ENCODE measurements around the gene IL9.

The IL9 gene
- 0 to 0.63 (median 0) reads per million in 3 experiments for total RNA-seq

DNA sequence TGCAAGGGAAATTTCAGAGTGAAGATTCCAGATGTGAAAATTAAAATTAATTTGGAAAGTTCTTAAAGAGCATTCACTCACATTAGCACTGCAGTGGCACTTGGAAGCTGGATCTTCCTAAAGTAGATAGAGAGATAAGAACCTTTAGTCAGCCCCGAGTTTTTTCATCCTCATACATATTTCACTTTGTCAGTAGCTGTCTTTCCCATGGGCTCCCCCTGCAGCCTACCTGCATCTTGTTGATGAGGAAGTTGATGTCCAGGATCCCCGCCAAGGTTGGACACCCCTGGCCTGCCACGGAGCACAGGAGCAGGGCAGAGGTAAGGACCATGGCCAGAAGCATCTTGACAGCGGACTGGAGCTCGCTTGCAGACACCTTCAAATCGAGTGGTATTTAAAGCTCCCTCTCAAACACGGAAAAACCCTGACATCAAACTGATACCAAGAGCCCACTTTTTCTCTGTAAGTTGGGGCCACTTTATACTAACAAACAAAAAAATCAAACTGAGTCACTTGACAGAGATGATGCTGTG is at the start of gene IL9:
TSS of gene IL9 (minus strand) at position 368 of the 533 bp plus-strand sequence. CDS start at position 343, 25 bp downstream.
- no peak for DNase-seq

DNA sequence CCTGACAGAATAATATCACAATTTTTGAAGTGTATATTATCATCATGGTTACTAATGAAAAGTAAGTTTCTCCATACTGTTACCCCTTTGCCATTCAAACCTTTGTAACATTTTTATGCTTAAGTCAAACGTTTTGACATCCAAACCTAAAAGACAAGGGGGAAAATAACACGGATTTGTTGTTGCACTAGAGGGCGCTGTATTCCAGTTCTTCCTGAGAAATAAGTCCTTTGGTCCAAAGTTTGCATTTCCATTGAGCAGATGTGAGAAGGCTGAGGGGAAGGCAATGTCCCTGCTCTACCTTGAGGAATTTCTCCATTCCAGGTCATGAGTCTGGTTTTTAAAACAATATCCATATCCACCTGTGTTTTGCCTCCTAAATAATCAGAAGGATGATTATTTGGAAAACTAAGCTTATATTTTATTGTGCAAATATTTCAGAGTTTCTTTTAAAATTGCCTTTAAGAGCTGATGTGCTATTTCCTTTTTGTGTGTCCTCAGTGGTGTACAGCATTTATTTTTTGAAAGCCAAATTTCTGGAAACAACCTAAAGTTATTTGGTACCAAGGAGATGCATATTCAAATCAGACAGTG is 49.4 kb upstream of the IL9 start:
- peak; percentile 33 for DNase-seq

DNA sequence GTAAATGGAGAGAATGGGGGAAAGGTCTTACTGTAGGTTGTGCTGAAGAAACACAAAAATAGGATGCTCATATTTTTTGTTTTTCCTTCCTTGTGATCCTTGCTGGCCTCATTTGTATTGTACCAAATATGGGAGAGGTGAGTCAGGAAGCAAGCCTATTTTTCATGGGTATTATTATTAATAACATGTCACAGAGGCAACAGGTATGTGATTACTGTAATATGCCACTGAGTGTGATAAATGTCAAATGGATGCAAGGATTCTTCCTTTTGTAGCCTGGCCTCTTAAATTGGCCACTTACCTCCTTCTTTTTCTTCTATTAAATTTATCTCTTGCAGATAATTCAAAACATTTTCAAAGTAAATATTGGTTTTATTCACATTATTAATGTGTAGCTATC is 48.9 kb upstream of the IL9 start:
- no peak for DNase-seq

DNA sequence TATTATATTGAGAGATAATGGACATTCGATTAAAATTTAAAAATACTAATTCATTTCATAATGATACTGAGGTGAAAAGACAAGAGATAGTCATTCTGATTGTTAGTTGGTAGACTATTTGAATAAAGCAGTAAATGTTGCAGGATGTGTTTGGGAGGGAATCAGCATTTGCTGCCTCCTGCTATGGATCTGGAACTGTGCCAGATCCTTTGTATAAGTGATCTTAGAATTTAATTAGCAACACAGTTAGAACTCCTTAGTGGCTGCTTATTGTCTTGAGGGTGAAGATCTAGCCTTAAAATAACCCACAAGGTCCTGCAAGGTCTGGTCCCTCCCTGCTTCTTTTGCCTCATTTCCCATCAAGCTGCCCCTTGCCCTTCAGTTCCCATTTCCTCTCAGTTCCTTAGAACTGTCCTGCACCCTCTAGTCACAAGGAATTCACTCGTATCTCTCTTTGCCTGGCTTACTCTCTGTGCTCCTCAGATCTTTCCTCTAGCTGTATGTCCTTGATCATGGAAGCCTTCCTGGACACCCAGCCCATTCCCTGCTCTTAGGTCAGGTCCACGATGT is 46.6 kb upstream of the IL9 start:
- no peak for DNase-seq

DNA sequence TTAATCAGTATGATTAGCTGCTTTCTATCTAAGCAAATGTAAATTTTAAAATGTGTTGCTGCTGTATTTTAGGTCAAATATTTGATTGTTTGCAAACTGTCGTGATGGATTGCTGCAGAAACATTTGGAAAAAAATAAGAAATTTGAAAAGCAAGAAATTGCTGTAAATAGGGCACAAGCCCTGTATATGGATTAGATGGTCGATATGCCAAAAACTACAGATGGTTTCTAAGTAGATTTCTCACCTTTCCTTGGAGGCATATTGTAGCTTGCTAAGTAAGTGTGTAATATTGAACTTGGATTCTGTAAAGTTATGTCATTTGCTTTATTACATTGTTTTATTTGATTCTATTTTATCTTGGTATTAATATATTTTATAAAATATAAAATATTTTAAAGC is 46.1 kb upstream of the IL9 start:
- no peak for DNase-seq

DNA sequence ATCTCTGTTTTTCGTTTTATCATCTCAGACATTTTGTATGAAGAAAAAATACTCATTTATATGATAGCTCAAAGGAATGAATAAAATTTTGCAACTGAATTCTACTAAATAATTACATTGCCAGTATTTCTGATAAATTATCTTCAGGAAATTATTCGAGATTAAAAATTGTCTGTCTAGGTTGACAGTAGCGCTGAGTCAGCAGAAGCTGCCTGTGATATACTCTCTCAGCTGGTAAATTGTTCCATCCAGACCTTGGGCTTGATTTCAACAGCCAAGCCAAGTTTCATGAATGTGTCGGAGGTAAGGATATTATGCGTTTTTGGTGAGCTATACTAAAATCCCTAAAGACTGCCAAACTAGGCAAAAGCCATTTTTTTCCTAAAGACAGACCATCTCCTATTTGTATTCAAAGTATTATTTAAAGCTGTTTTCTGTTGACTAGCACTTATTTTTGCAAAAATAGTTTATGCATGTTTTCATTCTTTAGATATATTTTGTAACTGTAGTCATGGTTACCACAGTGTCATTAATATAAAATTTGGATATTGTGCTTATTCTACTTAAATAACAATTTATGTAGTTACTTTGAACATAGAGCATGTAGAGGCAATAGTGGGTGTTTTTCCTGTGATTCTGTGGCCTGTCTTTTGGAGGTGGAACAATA is 41.7 kb upstream of the IL9 start:
- DNase-seq = no peak

DNA sequence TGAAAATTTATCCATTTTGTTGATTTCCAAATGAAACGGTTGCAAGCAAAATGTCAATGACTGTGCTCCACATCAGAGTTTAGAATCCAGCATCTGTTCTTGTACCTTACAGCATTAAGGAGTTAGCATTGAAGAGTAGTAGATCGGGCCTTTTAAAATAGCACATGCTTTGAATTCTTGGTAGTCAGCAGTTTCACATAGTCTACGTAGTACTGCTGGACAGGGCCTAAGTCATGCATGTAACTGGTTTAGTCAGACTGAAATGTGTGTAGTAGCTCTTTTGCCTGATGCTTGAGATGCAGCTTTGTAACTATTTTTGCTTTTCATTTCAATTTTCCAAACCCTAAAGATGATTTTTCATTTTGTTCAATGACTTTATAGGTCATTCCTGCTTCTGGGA is 39.3 kb upstream of the IL9 start:
- DNase-seq = no peak

DNA sequence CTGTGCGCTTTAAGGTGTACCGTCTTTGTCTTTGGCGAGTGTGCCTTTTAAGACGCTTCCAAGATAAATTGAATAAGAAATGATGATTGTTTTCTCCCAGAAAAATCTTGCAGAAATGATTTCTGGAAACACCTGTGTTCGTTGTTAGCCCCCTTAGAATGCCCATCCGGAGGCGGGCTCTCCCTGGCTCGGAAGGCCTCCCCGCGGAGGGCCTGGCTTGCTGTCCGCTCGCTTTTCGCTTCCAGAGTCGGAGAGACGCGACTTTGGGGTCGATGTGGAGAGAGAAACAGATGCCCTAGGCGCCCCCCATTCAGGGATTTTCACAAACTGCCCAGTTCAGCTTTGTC is 35.3 kb upstream of the IL9 start:
- DNase-seq = no peak

DNA sequence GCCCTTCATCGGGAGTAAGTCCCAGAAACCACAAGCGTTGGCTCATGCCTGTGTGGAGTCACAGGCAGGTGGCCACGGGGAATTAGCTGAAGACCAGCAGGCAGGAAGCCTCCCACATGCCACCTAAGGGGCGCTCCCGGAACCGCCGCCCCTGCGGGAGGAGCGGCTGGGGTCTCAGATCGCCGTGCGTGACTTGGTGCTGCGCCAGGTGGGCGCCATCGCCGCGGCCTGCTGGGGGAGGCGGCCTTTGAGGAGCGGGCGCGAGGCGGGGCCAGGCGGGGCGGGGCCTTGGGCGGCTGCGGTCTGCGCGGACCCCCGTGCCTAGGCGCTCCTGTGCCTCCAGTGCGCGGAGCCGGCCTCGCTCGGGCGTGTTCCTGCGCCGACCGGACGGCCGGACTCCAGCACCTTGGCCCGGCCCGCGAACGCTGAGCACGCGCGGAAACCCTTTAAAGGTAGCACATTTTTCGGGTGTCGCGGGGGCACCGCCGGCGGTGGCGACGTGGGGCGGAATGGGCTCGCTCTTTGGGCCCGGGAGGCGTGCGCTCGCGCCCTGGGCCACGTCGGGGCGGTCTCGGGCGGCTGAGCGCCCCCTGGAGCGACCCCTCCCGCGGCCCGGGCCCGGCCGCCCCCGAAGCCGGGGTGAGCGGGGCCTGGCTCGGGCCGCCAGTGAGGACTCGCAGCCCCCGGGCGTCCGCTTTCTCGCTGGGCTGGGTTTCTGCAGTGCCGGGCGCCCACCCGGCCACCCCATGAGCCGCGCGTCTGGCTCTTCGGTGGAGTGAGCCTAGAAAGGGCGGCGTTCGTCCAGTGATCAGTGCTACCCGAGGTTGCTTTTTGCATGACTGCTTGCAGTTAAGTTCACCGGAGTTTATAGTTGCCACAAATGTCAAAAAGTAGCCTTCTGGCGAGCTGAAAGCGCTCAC is 34.6 kb upstream of the IL9 start:
- no peak for DNase-seq

DNA sequence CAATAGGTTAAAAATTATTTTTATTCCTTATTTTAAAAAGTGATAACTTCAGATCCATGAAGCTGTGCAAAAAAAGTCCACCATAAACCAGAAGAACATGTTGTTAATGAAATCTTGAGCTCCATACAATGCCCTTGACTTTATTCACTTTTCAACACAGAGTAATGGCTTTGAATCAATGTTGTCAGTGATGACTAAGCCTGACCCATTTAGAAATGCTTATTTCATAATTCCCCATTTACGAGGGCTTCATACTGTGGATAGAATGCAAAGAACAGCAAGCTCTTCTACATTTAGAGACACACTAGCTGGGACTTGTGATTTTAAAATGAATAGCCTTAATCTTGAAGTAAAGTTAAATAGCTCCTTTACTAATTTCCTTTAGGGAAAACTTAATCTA is 25.7 kb upstream of the IL9 start:
- no peak for DNase-seq

DNA sequence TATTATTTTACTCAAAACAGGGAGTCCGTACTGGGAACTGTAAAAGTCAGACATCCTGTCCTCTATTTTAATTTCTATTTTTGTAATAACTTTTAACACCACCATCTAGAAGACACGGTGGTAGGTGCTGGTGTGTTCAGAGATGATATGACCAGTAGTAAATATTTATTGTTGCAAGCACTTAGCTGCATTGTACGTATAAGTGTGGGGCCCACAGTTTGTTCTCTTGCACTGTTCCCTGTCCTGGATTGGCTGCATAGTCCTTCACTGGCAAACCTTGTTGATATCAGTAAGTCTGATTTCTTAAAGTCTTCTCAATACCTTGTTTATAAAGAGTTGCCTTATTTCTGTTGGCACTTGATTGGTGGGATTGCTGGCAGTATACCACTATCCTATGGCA is 24.6 kb upstream of the IL9 start:
- DNase-seq = no peak

DNA sequence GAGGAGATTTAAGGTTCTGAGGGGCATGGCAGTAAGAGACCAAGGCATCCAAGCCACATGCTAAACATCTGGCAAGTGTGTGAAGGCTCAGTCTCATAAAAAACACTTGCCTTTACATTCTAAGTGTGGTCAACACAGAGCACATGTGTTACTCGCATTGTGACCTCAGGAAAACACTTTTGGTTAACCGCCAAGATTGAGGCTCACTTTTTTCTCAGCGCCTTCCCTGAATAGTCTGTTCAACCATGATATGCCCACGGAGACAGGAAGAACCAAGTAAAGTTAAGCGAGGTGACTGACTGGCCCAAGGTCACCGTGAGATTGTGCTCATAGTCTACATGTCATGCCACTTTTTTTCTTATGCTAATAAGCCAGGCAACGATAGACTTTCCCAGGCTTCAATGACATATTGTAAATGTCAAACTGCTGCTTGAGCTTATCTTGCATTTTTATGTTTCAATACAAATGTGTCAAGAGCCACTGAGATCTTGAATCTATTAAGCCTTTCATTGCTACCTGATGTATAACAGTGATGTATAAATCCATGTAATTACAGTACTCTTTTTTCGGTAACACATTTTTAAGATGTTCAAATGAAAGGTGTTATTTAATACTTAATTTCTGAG is 21.1 kb upstream of the IL9 start:
- peak; percentile 3 for DNase-seq

DNA sequence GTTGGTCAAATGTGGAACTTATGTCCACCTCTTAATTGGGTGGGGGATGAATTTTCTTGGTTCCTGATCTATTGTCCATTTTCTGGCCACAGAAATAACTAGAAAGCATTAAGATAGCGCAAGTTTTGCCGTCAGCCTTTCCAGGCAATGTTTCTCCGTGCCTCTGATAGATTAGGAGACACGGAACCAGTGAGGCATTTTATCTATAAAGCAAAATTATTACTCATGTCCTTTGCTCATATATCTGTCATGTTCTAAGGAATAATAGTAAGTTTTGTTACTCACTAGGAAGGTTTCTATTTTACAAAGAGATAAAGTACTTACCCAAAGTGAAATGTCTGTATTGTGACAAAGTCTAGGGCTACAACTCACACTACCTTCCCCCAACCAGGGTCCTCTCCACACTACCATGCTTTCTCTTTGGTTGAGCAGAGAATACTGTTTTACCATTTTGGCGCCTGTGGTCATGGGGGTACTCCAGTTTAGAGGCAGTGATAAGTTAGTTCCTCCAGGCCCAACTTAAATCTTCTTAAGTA is 19.9 kb upstream of the IL9 start:
- DNase-seq = no peak

DNA sequence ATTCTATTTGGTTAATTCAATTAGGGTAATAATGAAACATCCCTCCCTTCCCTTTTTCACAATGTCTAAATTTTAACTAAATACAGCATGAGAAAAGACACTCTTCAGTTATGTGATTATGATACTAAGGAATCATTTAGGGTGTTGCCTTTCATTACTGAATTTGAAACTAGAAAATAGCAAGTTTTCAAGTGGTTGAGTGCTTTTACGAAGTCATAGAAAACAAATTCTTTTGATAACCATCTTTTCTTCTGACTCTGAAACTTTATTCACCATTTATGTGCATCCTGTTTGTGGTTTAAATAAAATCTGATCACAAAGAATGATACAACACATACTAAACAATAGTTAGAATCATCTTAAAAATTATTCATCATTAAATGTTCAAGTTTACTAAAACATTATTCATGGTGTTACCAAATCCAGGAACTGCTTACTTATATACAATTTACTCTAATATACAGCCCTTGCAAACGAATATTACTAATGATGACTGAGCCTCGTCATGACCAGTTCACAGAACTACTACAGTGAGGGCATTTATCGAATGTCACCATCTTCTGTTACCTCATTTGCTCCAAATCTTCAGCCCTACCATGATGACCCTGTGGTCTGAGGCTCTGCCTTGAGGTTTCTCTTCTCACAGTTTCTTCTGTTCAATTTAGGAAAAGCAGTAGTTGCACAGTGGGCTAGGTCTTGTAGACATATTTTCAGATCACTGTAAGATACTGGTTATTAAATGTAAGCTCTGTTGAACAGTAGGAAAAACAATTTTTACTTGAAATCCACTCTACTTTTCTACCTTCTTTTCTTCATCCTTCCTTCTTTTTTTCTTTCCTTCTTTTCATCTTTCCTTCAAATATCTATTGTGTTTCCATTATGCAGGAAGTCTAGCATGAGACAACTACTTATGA is 18.3 kb upstream of the IL9 start:
- DNase-seq = no peak

DNA sequence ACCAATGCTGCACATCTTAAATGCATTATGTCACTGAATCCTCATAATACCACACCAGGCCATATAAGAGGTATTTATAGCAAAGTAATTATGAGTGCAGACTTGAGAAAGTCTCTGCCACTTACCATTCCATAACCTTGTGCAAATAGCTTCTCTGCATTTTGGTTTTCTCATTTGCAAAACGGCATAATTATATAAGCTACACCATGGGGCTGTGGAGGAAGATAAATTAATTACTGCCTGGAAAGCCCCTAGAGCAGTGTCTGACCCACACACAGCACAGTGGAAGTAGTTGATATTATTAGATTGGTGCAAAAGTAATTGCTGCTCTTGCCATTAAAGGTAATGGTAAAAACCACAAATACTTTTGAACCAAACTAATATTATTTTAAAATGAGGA is 9.5 kb upstream of the IL9 start:
- no peak for DNase-seq

DNA sequence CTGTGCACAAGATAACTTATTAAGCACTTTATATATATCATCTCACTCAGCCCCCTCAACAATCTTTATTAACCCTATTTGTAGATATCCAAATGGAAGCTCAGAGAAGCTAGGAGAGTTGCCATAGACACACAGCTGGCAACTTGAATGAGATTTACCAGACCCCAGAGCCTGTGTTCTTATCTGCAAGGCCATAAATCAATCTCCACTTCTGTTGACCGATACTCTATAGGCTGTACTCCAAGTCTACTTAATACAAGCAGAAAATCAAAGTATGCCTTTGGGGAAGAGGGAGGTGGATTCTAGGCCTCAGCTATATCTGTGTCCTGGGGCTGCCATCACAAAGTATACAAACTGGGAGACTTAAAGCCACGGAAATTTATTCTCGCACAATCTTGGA is 6.0 kb upstream of the IL9 start:
- no peak for DNase-seq

DNA sequence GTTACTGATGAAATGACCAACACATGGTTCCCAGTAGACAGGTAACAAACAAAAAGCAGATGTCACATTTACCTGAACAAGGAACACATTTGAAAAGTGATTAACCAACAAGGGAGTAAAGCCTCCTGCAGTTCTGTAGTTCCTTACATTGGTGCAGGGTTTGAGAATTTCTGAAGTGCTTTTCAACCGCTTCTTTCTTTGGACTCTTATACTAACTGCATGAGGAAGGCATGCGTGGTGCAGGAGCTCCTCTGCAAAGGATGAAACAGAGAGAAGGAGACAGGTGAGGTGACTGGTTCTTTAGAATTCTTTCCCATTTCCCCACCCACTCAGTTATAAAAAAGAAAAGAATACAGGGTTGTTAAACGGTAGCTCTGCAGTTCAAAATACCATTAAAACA is 4.6 kb upstream of the IL9 start:
- no peak for DNase-seq

DNA sequence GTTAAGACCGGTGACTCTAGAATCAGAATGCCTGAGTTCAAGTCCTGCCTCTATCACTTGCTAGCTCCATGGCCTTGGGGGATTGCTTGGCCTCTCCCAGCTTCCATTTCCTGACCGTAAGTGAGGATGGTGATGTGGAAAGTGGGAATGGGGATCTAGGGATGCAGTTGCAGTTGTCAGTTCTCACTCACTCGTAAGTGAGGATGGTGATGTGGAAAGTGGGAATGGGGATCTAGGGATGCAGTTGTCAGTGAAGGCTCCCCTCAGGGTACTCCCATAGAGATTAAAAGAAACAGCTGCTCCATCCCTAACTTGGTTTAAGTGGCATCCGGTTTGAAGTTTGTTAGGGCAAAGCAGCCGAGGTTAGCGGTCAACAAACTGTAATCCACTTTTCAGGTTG is 3.0 kb upstream of the IL9 start:
- no peak for DNase-seq

DNA sequence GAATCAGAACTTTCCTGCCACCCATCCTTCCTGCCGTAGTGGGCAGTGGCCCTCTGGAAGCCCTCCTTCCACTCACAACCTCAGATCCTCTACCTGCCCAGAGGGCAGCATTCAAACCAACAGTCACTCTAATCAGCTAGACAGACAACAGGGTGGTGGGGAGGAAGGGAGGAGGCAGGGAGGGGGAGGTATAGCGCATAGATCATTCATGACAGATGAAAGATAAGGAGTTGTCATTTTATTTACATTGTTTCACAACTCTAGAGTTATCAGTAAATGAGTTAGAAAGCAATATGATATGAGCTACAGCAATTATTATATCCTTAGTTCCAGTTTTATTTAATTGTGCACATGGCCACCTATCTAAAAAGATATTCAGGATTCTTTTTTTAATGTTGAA is 852 bp downstream of the IL9 start:
- no peak for DNase-seq

DNA sequence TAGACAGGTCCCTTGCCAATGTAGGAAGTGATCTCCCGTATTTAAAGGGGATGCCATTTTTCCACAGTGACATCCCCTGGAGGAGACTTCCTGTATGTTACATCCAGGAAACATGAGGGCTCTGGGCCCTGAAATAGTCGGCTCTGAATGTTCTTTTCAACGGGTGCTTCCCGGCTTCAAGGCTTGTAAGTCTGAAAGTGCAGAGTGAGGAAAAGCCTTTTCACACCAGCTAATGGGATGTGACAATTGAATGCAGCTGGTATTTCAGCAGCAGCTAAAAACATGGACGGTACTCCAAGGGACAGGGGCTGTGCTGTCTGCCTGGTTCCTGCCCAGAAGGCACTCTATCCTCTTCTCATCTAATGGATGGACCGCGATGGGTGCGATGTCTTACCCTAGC is 1.4 kb downstream of the IL9 start:
- no peak for DNase-seq

DNA sequence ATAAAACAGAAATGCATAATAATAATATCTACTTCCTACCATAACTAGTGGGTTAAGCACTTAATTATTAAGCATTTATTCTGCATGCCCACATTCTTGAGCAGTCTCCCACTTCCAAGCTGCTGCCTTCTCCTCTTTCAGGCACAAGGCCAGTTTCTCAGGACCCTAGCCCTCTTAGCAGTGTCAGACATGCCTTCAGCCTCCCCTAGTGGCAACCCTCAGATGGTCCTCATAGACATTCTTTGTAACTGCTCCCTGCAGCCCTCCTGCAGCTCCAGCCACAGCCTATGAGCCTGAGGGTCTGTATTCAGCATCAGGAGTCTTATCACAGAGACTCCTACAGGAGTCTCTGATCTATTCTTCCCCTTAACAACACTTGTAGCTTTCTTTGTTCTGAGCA is 3.9 kb downstream of the IL9 start:
- no peak for DNase-seq

DNA sequence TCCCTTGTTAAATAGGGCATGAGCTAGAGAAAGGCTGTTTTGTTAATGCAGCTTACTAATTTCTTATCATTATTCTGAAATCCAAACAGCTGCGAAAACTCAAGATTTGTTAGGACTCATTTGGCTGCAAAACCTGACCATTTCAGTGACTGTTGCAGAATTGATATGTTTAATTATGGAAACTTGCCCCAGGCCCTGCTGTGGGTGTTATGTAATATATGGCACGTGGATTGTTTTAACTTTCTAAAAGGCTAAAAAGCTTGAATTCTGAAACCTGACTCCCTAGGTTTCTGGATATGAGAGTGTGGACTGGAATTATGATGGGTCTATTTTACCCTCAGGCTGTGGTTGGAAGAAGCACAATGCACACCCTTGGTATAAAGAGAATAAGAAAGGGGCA is 4.4 kb downstream of the IL9 start:
- no peak for DNase-seq

All from central memory CD4-positive, alpha-beta T cell (primary cell).